Endothelial cell of umbilical vein (primary cell): Measurements from ENCODE around the gene HCAR3.
"Not testable (repeated sequence)": the region's sequence is repeated elsewhere in the genome, so short reads cannot be mapped to it uniquely, and the experiment has no call there.

Experiments
- CTCF ChIP-seq, 2 donors: IDR thresholded peaks; 1 replicate in 1 of 2; 2 replicates in 1 of 2; pipeline ENCODE4 v1.5.1; 2011; ENCODE audit warnings: low read length in 2 of 2, mild to moderate bottlenecking in 2 of 2, moderate library complexity in 2 of 2, control low read depth in 1 of 2, inconsistent platforms in 1 of 2, low read depth in 1 of 2; ENCODE audit not compliant: insufficient read depth in 1 of 2; ENCODE audit errors: extremely low read depth in 1 of 2
- EZH2 ChIP-seq: IDR thresholded peaks from 2 replicates; pipeline ENCODE4 v1.6.1; 2012; ENCODE audit warnings: borderline replicate concordance, low read depth, mild to moderate bottlenecking, moderate library complexity, low read length, inconsistent platforms; ENCODE audit not compliant: severe bottlenecking
- JUN ChIP-seq: IDR thresholded peaks from 2 replicates; pipeline ENCODE4 v1.6.1; 2011; ENCODE audit warnings: borderline replicate concordance, low read depth; ENCODE audit not compliant: insufficient read length, insufficient read depth
- POLR2A ChIP-seq: IDR thresholded peaks from 2 replicates; pipeline ENCODE4 v1.6.1; 2012; ENCODE audit warnings: low read depth, mild to moderate bottlenecking, control low read depth, low read length
- POLR2AphosphoS5 ChIP-seq: IDR thresholded peaks from 2 replicates; pipeline ENCODE4 v1.6.1; 2012; ENCODE audit warnings: low read depth, mild to moderate bottlenecking, control low read depth, low read length, moderate library complexity; ENCODE audit not compliant: insufficient read depth
- TF ChIP-seq, protein P1 (sequence below): IDR thresholded peaks from 2 replicates; pipeline ENCODE4 v1.6.1; 2011; ENCODE audit not compliant: insufficient read depth, insufficient read length

DNA sequence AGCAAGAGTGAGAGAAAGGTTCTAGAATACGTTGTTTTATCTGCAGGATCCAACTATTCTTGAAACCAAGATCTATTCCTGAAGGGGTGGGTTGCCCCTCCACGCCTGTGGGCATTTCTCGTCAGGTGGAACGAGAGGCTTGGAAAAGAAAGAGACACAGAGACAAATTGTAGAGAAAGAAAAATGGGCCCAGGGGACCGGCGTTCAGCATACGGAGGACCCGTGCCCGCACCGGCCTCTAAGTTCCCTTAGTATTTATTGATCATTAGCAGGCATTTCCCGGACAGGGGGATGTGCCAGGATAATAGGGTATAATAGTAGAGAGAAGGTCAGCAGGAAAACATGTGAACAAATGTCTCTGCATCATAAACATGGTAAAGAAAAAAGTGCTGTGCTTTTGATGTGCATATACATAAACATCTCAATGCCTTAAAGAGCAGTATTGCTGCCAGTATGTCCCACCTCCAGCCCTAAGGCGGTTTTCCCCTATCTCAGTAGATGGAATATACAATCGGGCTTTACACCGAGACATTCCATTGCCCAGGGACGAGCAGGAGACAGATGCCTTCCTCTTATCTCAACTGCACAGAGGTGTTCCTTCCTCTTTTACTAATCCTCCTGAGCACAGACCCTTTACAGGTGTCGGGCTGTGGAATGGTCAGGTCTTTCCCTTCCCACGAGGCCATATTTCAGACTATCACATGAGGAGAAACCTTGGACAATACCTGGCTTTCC lies 34.3 kb upstream of the HCAR3 start:
- not testable (repeated sequence) for TF ChIP-seq CTCF (IDR thresholded peaks at IDR 0.05; ENCODE audit: extremely low read depth in 1 of 2, insufficient read depth in 1 of 2, low read depth in 1 of 2, low read length in 2 of 2); JUN; EZH2; POLR2A; POLR2AphosphoS5
- TF ChIP-seq, protein P1, sequence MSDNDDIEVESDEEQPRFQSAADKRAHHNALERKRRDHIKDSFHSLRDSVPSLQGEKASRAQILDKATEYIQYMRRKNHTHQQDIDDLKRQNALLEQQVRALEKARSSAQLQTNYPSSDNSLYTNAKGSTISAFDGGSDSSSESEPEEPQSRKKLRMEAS, result not testable (repeated sequence)
